Measurements from ENCODE around the gene PACRG. TPM values are rescaled to one million over a fixed set of nuclear protein-coding genes. Genes with fewer than 3 reads are reported as not detected.

PACRG gene
- total and polyA plus RNA-seq, 2 experiments from 2014 or later: 0.17 to 0.68 TPM

GRCh38 chr6:163356324-163356723 is 628.5 kb downstream of the PACRG start (continued):
- TF ChIP-seq ZNF462 (CRISPR knock-in tag; IDR thresholded peaks at IDR 0.05): no peak
- no peak for TF ChIP-seq REST (IDR thresholded peaks at IDR 0.05; ENCODE audit: unreplicated experiment)

GRCh38 chr6:163356743-163357142 is 629.0 kb downstream of the PACRG start:
- Histone ChIP-seq H3K27ac (ENCODE audit: low read depth) (no peak overlapping the region), H3K36me3 (ENCODE audit: insufficient read depth) (no peaks in the 10 kb centered on the region), H3F3A (replicated peaks; ENCODE audit: low read depth) (no peaks in the 10 kb centered on the region), H3K9me2 (ENCODE audit: insufficient read depth) (no peaks in the 10 kb centered on the region), H3K4me3 (no peak overlapping the region), H2AFZ (no peak overlapping the region), H3K79me2 (replicated peaks; ENCODE audit: insufficient read depth) (no peaks in the 10 kb centered on the region), H4K20me1 (replicated peaks; ENCODE audit: insufficient read depth) (no peaks in the 10 kb centered on the region), H3K27me3 (ENCODE audit: insufficient read depth) (no peaks in the 10 kb centered on the region), H3K4me2 (no peak overlapping the region), H3K4me1 (ENCODE audit: insufficient read depth) (no peaks in the 10 kb centered on the region)
- peaks cover 3% of the 10 kb centered on the region for H3K27me3 Mint-ChIP-seq (ENCODE audit: insufficient read depth, low read depth, poor library complexity)
- H3K36me3 Mint-ChIP-seq (ENCODE audit: low read depth): no peaks in the 10 kb centered on the region
- DNase-seq (ENCODE audit: low spot score) (no peak), ATAC-seq (no peak)
- no peak overlapping the region for H3K4me3 Mint-ChIP-seq
- no peak overlapping the region for H3K27ac Mint-ChIP-seq
- no peaks in the 10 kb centered on the region for H3K9me3 Mint-ChIP-seq
- H3K4me1 Mint-ChIP-seq: peaks cover 20% of the 10 kb centered on the region
- no peak for TF ChIP-seq NANOG (IDR thresholded peaks at IDR 0.05; ENCODE audit: borderline replicate concordance)
- TF ChIP-seq JUNB (IDR thresholded peaks at IDR 0.05; ENCODE audit: unreplicated experiment): no peak
- no peak for TF ChIP-seq ZNF331 (CRISPR knock-in tag; IDR thresholded peaks at IDR 0.05; ENCODE audit: low read depth)
- no peak for TF ChIP-seq ZNF114 (CRISPR knock-in tag; IDR thresholded peaks at IDR 0.05)
- TF ChIP-seq CREB1 (CRISPR knock-in tag; IDR thresholded peaks at IDR 0.05; ENCODE audit: low read depth): no peak
- no peak for TF ChIP-seq STAT1 (IDR thresholded peaks at IDR 0.05; ENCODE audit: unreplicated experiment)
- no peak for TF ChIP-seq POLR2AphosphoS5 (IDR thresholded peaks at IDR 0.05; ENCODE audit: low read depth)
- TF ChIP-seq EZH2 (IDR thresholded peaks at IDR 0.05; ENCODE audit: low read depth, unreplicated experiment): no peak
- TF ChIP-seq EZH2phosphoT487 (IDR thresholded peaks at IDR 0.05; ENCODE audit: unreplicated experiment): no peak
